HG03280 (cell line): ENCODE measurements around the gene DCLK3.

ENCODE experiments used
- ATAC-seq: cut with Tn5 transposase; IDR thresholded peaks from one replicate; pipeline ENCODE4 v1.9.1; 2021; ENCODE audit warnings: mild to moderate bottlenecking, moderate library complexity; ENCODE audit not compliant: unreplicated experiment

Gene DCLK3

DNA sequence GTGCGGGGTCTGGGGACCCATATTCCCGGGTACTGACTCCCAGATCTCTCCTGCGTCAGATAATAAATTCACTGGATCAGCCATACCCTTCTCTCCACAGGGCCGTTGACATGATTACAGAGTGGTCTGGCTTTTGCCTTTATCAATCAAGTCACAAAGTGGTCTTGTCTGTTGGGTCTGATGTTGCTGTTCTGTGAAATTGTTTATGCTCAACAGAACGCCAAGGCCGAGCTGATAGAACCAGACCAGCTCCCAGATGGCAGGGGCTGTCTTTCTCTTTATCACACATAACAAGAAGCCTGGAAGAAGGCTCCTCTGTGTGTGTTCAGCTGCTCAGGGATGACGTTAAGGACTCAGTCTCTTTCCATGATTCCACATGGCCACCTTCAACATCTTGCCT, 751 bp upstream of the DCLK3 start:
- ATAC-seq: no peak

DNA sequence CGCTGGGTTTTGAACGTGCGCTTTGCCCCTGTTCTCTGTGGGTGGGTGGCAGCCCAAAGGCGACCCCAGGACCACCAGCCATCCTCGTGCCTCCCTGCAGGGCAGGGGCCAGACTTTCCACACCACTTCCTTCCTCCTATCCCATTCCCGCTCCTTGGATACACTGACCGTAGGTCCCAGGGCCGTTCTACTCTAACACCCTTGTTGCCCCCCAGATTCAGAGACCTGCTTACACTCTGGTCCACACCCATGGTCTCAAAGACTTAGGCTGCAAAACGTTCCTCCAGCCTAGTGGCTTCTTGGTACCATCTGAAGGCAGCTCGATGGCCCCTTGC, 318 bp upstream of the DCLK3 start:
- ATAC-seq: no peak

DNA sequence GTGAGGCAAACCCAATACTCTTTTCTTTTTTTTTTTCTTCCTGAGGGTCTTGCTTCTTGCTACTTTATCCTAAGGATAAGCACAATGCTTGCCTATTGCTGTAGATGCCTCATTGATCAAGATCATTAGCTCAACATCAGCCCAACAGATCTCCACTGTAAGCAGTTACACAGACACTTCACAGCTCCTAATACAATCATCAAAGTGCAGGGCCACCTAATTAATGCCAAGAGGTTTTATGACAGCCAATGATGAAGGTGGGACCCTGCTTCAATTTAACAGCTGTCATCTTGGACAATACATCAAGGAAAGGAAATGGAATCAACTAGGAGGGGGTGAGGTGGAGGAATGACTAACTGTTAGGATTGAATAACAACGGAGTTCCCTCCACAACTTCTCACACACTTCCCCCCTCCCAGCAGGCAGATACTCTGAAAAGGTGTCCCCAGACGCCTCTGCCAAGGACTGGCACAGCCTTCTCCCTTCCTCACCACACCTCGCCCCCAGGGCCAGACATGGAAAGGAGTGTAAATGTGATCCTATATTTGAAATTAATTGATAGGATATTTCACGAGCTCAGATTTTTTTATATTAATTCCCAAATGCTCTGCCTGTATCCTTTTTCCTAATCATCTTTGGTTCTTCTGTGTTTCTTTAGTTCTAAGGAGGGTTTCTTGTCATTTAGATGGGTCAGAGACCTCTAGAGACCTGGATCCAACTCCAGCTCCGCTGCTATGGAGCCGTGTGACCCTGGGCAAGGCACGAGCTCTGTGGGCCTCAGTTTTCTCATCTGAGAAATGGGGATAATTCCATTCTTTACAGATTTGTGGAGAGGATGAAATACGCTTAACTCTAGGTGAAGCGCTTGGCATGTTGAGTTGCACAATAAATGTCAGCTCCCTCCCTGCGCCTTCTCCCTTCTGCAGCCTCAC, 1.2 kb downstream of the DCLK3 start:
- ATAC-seq: no peak

DNA sequence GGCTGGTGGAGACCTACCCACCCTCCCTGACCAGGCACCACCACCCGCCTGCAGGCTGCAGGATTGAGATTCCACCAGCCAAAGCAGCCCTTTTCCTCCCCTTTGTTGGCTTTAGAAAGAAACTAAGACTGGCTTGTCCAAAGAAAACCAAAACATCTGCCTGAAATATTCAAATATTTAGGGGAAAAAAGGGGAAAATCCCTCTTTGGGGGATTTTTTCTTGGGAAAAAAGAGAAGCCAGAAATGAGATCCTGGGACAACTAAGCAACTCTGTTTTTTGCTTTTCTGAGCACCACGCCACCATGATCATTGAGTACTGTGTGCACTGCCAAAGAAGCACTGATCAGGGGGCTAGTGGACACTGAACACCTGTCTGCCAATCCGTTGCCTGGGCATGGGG, 2.6 kb downstream of the DCLK3 start:
- no peak for ATAC-seq

DNA sequence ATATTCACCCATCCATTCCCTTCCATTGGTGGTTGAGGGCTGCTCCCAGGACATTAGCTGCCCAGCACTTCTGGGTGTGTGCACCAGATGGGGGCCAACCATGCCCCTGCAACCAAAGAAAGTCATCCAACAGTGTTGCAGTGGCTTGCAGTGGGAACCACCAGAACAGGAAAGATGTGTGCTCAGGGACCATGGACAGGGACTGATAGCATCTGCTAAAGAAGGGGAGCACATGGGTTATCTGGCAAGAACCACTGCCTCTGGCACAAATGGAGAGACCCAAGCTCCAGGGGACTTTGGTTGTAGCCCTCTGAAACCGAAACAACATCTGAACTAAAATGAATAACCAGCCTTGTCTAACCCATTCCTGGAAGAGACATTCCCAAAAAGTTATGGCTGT, 8.1 kb downstream of the DCLK3 start:
- no peak for ATAC-seq

DNA sequence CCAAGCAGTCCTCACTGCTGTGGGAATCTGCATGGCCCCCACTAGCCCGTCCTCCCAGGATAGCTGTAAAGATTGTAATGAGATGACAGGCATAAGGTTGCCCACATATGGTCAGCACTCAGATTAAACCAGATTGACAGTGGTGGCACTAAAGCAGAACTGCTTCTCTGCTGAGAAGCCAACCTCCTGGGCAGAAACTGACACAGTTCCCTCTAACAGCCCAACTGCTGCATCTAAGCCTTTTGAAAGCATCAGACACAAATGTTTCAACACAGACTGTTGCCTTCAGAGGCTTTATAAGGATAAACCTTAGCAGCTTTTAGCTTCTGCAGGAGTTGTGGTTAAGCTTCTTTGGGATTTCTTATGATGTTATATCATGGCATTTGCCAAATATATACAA, 13.0 kb downstream of the DCLK3 start:
- ATAC-seq: no peak

DNA sequence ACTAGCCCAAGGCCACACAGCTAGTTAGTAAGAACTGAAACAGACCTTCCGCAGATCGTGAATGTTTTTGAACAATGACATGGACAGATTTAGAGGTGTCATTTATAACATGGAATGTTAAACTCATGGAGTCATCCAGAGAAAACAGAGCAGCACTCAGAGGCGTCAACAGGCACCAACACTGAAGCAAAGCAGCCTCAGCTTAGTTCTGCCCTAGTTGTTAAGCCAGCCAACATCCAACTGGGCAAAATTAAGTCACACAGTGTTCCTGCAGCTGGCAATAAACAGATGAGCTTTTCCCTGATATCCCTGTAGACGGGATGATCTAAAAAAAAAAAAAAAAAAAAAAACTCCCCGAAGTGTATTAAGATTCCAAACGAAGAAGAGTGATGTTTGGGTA, 13.6 kb downstream of the DCLK3 start:
- ATAC-seq: no peak

DNA sequence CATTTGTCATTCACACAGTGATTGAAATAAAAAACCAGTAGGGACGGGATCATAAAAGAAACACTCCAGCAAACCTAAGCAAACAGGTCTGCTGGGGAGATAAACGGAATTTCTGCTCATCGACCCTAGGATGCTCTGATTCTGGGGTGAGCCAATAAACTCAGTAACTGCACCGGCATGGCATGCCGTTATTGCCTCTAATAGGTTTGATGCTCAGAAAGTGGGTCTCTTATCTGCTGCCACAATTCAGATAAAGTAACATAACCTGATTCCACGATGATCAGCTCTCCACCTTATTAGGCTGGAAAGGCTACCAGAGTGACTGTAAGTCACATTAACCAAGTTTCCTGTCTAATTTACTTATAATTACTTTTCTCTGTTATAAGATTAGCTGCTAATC, 19.6 kb downstream of the DCLK3 start:
- ATAC-seq: no peak

DNA sequence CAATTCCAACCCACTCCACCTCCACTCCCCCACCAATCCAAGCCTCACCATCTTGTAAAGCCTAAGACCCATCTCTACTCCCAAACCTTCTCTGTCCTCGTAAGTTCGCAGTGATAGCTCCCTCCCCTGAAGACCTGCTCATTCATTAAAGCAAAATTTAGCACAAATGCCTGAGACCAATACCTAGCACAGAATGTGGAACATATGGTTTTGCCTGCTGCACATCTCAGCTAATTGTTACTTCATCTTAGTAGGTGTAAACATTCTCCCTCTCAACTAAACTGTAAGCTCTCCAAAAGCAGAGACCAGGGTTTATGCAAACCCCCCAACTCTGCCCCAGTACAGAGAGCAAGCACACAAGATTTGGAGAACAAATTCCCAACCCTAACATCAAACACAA, 20.5 kb downstream of the DCLK3 start:
- no peak for ATAC-seq

DNA sequence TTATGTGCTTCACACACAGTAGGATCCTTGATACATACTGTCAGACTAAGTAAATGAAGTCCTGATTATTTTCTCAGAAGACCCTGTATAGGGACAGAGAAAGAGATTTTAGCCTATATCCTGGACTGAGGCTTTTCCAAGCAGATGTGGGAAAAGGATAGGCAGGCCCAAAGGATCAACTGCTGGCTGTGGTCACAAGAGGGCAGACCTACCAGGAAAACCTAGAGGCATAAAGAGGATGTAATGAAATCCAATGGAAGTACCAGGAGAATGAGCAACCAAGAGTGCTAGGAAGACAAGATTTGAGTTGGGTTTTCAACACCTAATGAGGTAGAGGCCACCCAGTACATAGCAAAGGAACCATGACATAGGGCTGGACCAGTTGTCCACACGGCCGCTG, 23.1 kb downstream of the DCLK3 start:
- no peak for ATAC-seq

DNA sequence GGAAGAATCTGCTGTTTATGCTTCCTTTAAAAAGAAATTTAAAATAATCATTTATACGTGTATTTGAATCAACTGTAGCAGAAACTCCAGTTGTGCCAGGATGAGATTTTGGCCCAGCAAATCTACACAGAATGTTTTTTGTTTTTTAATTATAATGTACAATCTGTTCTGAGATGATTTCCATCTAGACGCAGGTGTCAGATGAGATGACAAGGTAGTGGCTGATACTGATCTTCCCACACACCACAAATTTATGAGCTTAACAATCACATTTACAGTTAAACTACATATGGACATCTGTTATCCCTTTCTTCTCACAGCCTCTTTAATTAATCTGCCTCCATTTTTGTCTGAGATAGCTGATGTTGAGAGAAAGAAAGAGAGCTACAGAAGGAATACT, 23.6 kb downstream of the DCLK3 start:
- no peak for ATAC-seq

DNA sequence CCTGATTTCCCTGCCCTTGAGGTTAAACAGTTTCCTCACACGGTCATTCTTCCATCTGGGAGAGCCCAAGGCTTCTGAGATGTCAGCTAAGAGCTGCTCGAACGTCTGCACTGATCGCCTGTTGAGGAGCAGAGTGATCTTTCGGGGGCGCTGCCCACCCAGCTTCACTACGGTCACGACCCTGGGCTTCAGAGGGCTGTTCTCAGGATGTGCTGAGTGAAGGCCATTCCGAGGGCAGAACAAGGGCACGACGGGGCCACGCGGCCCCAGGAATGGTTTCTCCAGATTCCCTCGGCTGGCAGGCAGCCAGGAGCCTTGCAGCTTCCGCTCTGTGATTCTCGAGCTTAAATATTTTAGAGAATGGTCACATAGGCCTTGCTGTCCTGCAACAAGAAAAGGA, 25.7 kb downstream of the DCLK3 start:
- ATAC-seq: no peak

DNA sequence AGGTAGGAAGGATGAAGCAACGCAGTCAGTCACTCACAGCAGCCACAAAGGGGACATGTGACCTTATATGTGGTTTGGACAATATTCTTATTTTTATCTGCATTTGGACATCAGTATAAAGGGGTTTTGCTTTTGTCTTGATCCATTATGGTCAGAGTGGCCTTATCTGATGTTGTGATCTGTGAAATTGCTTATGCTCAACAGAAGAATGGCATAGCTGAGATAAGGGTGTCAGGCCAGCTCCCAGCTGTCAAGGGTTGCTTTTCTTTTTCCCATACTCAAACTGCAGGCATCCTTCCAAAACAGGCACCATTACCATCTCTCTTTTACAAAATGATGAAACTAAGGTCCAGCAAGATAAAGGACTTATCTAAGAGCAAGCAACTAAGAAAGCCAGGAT, 28.1 kb downstream of the DCLK3 start:
- no peak for ATAC-seq

DNA sequence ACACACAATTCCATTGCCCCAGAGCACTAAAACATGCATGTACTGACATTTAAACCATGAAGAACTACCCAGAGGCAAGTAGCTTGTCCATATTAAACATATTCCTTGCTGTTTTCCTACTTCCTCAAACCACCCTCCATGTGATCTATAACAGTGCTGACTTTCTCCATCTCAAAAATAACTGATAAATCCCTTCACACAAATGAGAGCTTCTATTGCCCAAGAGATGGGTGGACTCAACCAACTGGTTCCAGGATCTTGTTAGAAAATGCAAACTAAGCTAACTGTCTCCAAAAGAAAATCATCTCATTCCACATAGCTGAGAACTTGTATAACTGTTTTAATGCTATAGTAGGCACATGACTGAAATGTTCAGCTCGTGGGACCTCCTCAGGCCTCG, 29.6 kb downstream of the DCLK3 start:
- ATAC-seq: no peak

DNA sequence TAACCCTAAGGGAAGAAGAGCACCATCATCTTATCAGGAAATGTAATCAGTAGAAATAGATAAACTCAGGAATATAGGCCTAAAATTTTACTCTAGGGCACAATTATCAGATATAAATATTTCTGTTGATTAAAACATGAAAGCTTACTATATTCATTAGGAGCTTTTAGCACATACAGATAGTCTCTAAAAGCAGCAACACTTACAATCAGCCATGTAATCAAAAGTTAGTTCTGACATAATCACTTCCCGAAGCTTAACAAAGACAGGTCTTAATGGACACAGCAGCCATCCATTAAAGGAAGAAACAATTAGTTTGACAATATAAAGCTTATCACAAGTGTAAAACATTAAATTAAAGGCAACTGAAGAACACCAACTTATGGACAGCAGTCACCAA, 30.6 kb downstream of the DCLK3 start:
- ATAC-seq: no peak

DNA sequence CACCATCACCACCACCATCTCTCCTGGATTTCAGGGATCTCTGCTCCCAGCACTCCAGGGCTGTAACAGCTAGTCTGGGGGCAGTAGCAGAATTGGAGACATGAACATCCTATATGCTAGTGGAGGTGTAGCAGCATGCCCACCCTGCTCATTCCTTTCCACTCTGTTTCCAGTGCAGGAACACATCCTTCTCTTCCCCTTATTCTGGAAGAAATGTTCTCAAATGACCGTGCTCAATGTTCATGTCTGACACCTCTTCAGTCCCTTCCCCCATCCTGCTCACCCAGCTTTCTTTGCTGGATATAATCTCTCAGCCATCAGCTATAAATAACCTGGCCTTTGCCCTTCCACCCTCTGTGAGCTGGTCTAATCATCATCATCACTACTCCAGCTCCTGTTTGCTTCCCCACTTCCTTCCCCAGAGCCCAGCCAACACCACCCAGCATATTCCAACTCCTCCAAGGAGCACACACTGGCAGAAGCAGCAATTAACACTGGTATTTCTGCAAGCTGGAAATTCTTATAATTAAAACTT, 31.1 kb downstream of the DCLK3 start:
- ATAC-seq: no peak

DNA sequence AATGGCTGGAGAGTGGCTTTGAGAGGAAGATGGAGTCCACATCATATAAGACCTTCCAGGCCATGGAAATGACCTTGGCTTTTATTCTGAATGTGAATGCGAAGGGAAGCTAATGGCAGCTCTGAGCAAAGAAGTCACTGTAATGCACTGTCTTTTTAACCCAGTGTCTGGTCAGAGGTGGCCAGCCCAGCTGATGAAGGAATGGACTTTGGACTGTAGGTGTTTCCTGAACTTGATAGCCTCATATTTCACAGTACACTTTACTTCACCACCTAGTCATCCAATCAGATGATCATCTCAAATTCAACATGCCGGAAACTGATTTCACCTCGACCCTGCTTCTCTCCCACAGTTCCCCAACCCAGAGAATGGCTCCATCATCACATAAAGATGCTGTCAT, 33.4 kb downstream of the DCLK3 start:
- no peak for ATAC-seq

DNA sequence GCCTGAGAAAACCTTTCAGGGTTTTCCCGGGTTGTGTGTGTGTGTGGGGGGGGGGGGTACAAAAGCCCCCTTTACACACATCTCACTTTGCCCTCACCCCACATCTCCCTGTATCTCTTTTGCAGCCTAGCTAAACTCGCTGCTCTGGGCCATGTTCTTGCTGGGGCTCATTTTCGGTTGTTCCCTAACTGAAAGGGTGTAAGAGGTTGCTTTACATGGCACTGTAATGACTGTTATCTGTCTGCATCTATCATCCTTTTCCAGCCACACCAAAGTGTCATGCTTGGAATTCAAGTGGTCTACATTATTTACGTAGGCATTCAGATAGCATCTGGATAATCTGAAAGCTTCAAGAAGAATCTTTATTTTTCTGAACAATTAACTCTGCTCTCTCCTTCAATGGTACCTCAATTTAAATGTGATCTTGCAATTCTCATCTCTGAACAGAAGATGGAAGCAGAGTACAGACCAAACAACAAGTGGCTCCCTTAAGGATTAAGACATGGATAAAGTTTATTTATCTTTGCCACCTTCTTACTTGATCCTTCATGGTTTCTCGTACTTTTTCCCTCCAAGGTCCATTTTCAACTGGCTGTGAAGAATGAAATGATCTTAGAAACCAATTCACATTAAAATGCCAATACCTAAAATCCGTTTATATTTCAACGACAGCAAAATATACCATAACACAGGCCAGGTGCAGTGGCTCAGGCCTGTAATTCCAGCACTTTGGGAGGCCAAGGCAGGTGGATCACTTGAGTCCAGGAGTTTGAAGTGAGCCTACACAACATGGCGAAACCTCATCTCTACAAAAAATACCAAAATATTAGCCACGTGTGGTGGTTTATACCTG, 34.9 kb downstream of the DCLK3 start:
- ATAC-seq: no peak

DNA sequence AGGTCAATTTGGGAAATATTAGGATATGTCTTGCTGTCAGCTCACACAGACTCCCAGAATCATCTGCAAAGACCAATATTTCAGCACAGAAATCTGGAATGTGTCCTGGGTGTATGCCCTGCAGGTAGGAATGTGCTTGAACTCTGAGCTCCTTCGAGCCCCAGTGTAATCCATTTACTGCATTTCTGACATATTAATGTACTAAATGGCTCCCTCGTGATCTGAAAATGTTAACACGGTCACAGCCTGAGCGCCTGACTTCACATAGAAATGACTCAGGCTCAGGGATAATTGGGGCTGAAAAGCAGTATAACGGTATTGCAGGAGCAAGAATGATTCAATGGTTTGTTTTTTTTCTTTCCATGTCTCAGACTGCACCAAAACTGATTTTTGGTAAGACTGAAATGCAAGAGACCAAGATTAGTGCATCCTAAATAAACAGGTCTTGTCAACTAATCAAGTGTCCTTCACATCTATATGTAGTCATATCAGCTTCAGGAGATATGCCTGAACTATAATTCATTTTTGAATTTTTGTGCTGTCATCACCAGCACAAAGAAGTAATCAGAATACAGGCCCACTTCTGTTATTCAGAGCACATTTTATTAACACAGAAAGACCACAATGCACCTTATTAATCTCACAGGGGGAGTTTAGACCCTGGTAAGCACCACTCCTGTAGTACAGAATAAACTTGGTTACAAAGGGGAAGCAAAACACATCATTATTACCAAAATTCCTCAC, 49.8 kb downstream of the DCLK3 start:
- ATAC-seq: no peak

DNA sequence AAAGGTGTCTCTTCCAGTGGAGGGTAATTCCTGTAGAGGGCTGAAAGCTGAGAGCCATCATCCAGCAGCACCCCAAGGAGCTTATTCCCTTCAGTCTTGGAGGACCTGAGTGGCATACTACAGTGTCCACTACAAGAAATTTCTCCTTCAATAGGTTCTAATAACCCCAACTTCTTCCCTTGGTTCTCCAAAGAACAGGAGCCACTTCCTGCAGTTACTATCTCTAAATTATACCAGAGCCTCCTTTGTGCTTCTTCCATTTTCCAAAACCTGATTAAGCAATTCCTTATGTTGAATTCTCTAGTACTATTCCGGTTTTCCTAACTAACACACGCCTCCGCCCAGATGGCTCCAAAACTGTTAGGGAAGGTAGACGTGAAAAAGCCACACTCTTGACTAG, 50.4 kb downstream of the DCLK3 start:
- ATAC-seq: no peak

DNA sequence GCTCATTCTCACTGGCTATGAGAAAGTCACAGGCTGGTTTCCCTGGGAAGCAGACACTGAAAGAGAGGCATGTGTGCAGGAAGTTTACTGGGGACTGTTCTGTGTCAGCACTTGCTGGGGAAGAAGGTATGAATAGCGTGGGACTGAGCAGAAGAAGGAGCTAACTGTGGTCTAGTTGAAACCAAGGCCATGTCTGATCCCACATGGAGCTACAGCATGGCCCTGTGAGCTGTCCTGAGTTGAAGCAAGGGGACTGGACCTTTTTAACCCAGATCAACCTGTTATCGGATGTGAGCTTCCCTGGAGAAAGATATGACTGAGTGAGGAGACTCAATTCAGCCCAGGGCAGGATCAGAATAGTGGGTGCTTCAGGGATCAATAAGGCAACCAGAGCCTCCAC, 53.7 kb downstream of the DCLK3 start:
- ATAC-seq: no peak
